GM21723 (cell line): Measurements from ENCODE around the gene RABEP2.
"Not testable (repeated sequence)": the region's sequence is repeated elsewhere in the genome, so short reads cannot be mapped to it uniquely, and the experiment has no call there.

Source experiments
- ATAC-seq: cut with Tn5 transposase; IDR thresholded peaks from one replicate; pipeline ENCODE4 v1.9.1; 2021; ENCODE audit warnings: mild to moderate bottlenecking, moderate library complexity; ENCODE audit not compliant: unreplicated experiment

The RABEP2 gene

GRCh38 chr16:28904828-28905227 is 20.2 kb downstream of the RABEP2 start:
- no peak for ATAC-seq

- no peak for ATAC-seq
Measured at GRCh38 chr16:28904363-28904762, 20.7 kb downstream of the RABEP2 start.

GRCh38 chr16:28903344-28904042 is 21.5 kb downstream of the RABEP2 start:
- no peak for ATAC-seq

GRCh38 chr16:28902909-28903308 is 22.1 kb downstream of the RABEP2 start:
- ATAC-seq = no peak

- ATAC-seq = no peak
Measured at GRCh38 chr16:28901862-28902261, 23.2 kb downstream of the RABEP2 start.

- ATAC-seq = no peak
Measured at GRCh38 chr16:28900601-28901000, 24.4 kb downstream of the RABEP2 start.

- ATAC-seq = no peak
Measured at GRCh38 chr16:28899882-28900590, 25.0 kb downstream of the RABEP2 start.

- no peak for ATAC-seq
Measured at GRCh38 chr16:28898942-28899341, 26.1 kb downstream of the RABEP2 start.

GRCh38 chr16:28898266-28898665 is 26.8 kb downstream of the RABEP2 start:
- no peak for ATAC-seq

- no peak for ATAC-seq
Measured at GRCh38 chr16:28897826-28898225, 27.2 kb downstream of the RABEP2 start.

- no peak for ATAC-seq
Measured at GRCh38 chr16:28895609-28896008, 29.4 kb downstream of the RABEP2 start.

GRCh38 chr16:28893291-28893690 is 31.7 kb downstream of the RABEP2 start:
- no peak for ATAC-seq

GRCh38 chr16:28891964-28892890 is 32.8 kb downstream of the RABEP2 start:
- ATAC-seq = no peak

GRCh38 chr16:28890355-28890754 is 34.7 kb downstream of the RABEP2 start:
- not testable (repeated sequence) for ATAC-seq

- ATAC-seq = no peak
Measured at GRCh38 chr16:28886945-28887344, 38.1 kb downstream of the RABEP2 start.

- no peak for ATAC-seq
Measured at GRCh38 chr16:28884045-28884444, 41.0 kb downstream of the RABEP2 start.

GRCh38 chr16:28883221-28883996 is 41.6 kb downstream of the RABEP2 start:
- no peak for ATAC-seq

GRCh38 chr16:28882551-28883160 is 42.4 kb downstream of the RABEP2 start:
- ATAC-seq = no peak

GRCh38 chr16:28881565-28881964 is 43.5 kb downstream of the RABEP2 start:
- not testable (repeated sequence) for ATAC-seq

- no peak for ATAC-seq
Measured at GRCh38 chr16:28880955-28881354, 44.1 kb downstream of the RABEP2 start.
